Measurements from ENCODE around the gene FABP3.

DNA sequence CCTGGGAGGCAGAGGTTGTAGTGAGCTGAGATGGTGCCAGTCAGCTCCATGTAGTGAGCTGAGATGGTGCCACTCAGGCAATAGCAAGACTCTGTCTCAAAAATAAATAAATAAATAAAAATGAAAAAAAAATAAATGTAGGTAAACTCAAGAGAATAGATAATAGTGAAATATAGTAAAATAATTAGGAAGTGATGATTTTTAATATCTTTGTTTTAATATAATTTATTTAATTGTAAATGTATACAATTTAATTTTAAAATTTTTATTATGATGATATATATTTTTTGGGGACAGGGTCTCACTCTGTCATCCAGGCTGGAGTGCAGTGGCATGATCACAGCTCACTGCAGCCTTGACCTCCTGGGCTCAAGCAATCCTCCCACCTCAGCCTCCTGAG lies 20.6 kb upstream of the FABP3 start:
- TF ChIP-seq, protein P1, sequence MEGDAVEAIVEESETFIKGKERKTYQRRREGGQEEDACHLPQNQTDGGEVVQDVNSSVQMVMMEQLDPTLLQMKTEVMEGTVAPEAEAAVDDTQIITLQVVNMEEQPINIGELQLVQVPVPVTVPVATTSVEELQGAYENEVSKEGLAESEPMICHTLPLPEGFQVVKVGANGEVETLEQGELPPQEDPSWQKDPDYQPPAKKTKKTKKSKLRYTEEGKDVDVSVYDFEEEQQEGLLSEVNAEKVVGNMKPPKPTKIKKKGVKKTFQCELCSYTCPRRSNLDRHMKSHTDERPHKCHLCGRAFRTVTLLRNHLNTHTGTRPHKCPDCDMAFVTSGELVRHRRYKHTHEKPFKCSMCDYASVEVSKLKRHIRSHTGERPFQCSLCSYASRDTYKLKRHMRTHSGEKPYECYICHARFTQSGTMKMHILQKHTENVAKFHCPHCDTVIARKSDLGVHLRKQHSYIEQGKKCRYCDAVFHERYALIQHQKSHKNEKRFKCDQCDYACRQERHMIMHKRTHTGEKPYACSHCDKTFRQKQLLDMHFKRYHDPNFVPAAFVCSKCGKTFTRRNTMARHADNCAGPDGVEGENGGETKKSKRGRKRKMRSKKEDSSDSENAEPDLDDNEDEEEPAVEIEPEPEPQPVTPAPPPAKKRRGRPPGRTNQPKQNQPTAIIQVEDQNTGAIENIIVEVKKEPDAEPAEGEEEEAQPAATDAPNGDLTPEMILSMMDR (IDR thresholded peaks at IDR 0.05), result no peak
- TF ChIP-seq EZH2 (IDR thresholded peaks at IDR 0.05), result no peak
